Measurements from ENCODE around the gene TECTB.

GRCh38 chr10:112287844-112288243 is 4.6 kb downstream of the TECTB start:
- no peak for TF ChIP-seq POLR2AphosphoS5 (IDR thresholded peaks at IDR 0.05; ENCODE audit: low read depth, low read length)
- TF ChIP-seq CTCF (IDR thresholded peaks at IDR 0.05 in 2 of 3, conservative IDR thresholded peaks at IDR 0.05 in 1 of 3; ENCODE audit: borderline replicate concordance in 1 of 3, insufficient read depth in 1 of 3, low read depth in 2 of 3, low read length in 2 of 3): no peak
- TF ChIP-seq POLR2A (IDR thresholded peaks at IDR 0.05; ENCODE audit: borderline replicate concordance, extremely low read depth, insufficient read depth, insufficient read length): no peak
- TF ChIP-seq EZH2 (IDR thresholded peaks at IDR 0.05): no peak
- TF ChIP-seq MAX (IDR thresholded peaks at IDR 0.05): no peak

Measured in HCT116 (cell line).